Limb (tissue), 2 donors: ENCODE data around the gene AAMDC.
A peak's percentile ranks its signal among the peaks of the same experiment; 100 is the strongest.

Experiments used
- DNase-seq, 2 donors: peaks; one replicate each; pipeline ENCODE4 v3.0.0-alpha.2; 2016; ENCODE audit errors: extremely low spot score in 2 of 2

Gene AAMDC

GRCh38 chr11:77820565-77821348, at the start of gene AAMDC, which contains the start of gene RSF1:
Gene AAMDC, plus strand, starts transcription at chr11:77821144. Its CDS starts 21,353 bp downstream, at chr11:77842497.
Gene RSF1, minus strand, starts transcription at chr11:77820722. Its CDS starts 8 bp downstream, at chr11:77820714.
- peak; percentile 99 to 100 for DNase-seq

DNA sequence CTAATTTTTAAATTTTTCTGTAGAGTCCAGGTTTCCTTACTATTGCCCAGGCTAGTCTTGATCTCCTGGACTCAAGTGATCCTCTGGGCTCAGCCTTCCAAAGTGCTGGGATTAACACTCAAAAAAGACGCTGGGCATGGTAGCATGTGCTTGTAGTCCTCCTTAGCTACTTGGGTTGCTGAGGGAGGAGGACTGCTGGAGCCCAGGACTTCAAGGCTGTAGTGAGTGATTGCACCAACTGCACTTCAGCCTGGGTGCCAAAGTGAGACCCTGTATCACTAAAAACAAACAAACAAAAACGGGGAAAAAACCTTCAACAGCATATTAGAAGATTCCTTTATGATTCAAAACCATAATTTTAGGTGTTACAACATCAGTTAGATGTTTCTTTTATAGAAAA, 45.0 kb upstream of the AAMDC start:
- no peak for DNase-seq

DNA sequence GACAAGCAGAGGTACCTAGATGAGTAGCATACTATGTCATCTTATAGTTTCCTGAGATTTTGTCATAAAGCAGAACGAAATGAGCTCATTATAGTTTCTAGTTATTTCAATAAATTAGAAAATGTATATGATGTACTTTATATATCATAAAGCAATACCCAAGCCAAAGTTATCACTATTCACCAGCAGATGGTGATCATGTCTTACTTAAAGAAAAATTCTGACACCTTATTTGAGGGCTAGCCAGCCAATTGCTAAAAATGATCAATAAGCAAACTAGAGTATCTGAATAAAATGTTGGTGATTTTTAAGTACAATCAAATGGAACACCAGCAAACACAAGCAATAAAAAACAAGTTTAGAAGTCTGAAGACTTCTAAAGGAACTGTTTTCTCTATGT, 44.5 kb upstream of the AAMDC start:
- peak in 1 of 2 donors; percentile 12 for DNase-seq

DNA sequence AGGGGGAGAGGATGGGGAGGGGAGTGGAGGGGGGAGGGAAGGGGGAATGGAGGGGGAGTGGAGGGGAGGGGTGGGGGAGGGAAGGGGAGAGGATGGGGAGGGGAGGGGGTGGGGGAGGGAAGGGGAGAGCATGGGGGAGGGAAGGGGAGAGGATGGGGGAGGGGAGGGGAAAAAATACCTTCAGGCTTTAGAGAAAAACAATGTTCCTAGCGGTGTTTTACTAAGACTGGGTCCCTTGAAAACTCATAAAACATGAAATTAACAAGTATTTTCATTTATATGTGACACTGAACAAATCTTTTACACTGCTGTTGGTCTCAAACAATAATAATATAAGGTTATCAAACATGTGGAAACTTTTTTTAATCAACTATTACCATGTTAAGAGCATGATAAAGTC, 42.8 kb upstream of the AAMDC start:
- DNase-seq: no peak

DNA sequence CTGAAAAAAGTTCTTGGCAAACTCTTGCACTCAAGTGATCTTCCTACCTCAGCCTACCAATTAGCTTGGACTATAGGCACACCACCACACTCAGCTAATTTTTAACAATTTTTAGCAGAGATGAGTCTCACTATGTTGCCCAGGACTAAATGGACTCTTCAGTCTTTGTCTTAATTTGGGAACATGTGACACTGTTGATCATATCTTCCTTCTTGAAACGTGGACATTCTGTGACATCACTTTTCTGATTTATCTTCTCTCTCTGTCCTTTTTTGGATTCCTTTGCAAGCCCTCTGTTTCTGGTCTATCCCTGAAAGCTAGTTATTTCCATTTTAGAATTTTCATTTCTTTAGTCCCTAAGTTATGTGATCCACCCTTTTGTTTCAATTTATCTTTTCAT, 42.4 kb upstream of the AAMDC start:
- no peak for DNase-seq

- no peak for DNase-seq
Observed at GRCh38 chr11:77779935-77780334, 41.0 kb upstream of the AAMDC start.

GRCh38 chr11:77783025-77783424, 37.9 kb upstream of the AAMDC start:
- no peak for DNase-seq

DNA sequence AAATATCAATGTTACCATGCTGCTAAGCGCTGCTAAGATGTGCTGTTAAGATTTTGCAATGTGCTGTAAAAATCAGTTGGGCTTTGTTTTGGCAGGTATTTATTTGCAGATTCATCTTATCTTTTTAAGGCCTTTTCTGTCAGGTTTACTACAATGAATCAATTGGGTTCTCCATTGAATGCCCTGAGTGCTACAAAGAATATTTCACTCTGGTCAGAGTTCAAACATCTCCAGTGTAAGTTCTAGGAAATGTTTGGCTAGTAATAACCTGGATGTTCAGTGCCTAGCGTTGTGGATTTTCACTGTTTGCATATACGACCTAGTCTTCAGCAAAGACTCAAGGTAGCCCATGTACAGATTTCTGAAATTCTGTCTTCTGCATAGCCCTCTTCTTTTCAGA, 36.4 kb upstream of the AAMDC start:
- no peak for DNase-seq

DNA sequence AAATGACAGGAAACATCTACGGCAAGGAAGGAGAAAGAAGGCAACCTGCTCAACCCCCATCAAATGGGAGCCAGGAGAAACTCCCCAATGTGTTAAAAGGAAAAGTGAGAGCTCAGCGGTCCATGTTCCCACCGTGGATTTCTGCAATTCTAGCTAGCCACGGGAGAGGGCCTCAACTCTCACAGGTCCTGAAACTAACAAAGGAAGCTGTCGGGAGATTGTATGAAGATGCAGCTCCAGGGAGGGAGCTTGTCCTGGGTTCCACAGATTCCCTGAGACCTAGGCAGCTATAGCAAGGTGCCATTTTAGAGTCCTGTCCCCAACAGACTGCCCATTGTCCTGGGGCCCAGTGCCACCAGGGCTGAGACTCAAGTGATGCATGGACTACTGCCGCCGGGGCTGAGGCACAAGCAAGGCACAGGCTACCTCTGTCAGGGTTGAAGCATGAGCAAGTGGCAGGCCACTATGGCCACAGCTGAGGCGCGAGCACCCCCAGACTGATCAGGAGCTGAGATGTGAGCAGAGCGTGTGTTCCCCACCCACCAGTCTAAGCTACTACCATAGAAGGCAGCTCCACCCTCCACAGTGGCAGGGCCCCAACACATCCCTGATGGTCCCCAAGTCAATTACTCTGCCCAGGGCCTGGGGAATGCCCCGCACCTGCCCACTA, 31.7 kb upstream of the AAMDC start:
- no peak for DNase-seq

- no peak for DNase-seq
Observed at GRCh38 chr11:77789731-77790476, 31.0 kb upstream of the AAMDC start.

DNA sequence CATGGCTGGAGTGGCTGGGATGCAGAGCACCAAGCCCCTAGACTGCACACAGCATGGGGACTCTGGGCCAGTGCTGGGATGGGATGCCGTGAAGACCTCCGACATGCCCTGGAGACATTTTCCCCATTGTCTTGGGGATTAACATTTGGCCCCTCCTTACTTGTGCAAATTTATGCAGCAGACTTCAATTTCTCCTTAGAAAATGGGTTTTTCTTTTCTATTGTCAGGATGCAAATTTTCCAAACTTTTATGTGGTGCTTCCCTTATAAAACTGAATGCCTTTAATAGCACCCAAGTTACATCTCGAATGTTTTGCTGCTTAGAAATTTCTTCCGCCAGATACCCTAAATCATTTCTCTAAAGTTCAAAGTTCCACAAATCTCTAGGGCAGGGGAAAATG, 29.6 kb upstream of the AAMDC start:
- no peak for DNase-seq

DNA sequence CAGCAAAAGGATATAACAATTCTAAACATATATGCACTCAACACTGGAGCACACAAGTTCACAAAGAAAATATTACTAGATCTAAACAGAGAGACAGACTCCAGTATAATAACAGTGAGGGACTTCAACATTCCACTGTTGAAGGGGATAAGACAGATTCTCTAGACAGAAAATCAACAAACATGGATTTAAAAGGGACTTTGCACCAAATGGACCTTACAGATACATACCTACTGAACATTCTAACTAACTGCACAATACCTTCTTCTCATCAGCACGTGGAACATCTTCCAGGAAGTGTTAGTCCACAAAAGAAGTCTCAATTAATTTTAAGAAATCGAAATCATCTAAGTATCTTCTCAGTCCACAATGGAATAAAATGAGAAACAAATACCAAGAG, 27.0 kb upstream of the AAMDC start:
- DNase-seq: no peak

- no peak for DNase-seq
Observed at GRCh38 chr11:77799338-77799737, 21.6 kb upstream of the AAMDC start.

- DNase-seq: no peak
Observed at GRCh38 chr11:77800449-77800848, 20.5 kb upstream of the AAMDC start.

DNA sequence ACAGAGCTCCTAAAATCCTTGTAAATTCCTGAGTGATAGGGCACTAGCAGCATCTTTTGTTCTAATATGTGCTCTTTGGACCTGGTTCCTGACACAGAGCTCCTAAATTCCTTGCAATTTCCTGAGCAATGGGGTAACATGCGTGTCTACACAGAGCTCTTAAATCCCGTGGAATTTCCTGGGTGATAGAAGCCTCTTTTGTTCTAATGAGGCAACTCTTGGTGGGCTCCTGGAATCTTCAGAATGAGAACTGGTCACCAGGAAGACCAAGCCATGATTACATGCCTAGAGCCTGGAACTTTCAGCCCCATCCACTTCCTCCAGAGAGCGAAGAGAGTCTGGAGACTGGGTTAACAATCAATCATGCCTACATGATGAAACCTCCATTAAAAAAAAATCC, 19.5 kb upstream of the AAMDC start:
- DNase-seq: no peak

- no peak for DNase-seq
Observed at GRCh38 chr11:77806415-77806814, 14.5 kb upstream of the AAMDC start.

DNA sequence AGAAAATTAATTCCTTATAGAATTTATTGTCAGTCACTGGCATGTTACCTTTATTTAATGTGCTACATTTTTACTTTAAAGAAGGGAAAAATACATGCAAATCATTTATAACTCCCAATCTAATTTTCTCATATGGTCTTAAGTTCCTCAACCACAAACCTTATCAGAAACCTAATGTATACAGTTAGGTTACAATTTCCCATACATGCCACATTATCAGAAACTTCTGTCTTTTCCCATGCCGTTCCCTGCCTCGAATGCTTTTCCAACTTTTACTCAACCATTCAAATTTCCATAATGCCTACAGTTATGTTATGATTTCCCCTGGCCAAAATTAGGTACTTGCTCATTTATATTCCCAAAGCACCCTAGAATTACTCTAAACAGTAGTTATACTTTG, 14.0 kb upstream of the AAMDC start:
- DNase-seq: no peak

GRCh38 chr11:77813256-77813655, 7.7 kb upstream of the AAMDC start:
- DNase-seq: no peak

DNA sequence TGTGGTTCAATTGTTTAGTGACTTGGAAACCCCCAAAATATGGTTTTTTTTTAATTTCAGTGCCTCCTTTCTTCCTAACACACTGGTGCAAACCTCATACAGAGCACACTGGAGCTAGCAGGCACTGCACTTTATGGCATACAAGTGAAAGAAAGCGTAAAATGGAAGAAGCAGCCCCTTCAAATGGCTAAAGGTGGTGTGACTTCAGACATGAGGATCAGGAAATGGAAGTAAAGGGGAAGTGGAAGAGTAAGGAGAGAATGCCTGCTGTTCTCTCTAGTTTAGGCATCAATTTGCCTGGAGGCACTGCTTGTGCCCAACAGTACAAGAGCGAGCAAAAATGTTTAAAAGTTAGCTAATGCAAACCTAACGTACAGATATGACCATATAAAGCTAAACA, 6.1 kb upstream of the AAMDC start:
- no peak for DNase-seq

DNA sequence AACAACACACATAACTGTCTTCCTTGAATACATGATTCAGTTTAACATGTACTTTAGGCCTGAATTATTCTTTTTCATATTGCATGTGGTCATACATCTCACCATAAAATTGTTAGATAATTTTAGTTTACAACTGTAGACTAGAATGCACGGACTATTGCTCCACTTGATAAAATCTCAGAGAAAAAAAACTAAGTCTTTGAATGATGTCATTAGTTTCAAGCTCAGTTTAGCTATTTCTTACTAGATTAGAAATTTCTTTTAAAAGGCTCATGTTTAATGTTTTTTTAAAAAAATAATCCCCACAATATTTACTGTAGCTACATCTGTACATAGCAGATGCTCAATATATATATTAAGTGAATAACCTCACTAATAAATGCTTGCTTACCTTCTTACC, 5.5 kb upstream of the AAMDC start:
- no peak for DNase-seq

DNA sequence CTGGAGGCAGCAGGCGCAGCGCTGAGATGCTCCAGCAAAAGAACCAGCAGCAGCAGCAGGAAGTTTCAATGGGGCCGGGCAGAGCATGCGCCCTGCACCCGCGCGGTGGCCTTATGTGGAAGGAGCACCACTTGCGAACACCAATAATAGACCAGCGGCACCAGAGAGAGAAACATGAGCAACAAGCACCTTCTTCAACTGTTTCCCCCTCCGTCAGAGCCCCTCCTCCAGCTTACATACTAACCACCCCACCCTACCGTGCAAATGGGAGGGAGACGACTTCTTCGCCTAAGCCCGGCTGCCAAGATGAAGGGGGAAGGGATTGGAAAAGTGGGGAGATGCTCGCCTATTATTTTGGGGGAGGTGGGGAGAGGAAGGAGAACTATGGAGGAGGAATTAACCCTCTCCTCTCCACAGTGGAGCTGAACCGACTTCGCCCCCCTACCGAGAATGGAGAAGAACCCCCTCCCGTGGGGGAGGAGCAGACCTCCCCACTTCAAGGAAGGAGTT, 1.5 kb upstream of the AAMDC start:
- DNase-seq: peak; percentile 87 to 88

DNA sequence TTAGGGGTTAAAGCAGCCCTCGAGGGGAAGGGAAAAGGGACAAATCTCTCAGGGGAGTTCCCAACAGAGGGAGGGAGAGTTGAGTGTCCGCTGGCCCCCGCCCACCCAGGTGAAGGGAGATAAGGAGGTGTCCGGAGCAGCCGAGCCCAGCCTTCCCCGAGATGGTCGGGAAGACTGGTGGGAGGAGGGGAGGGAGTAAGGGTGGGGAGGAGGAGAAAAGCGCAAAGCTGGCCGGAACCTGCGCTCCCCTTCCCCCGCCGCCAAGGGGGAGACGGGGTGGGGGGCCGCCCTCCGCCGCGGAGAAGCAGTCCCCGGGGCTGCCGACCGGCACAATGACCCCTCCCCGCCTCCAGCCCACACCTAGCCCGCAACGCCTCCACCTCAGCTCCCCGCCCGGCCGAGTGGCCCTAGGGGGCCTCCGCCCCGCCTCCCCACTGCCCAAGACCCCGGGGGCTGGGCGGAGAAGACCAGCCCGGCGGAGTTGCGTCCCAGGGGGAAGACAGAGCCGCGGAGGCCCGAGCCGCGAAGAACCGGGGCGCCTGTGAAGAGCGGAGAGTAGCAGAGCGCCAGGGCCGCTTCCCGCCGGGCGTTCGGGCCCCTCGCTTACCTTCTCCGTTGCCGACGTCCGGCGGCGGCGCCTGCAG, 901 bp upstream of the AAMDC start:
- DNase-seq: peak; percentile 32 to 81
